GM23338 (cell line): ENCODE data around the gene ADIRF.

Experiments
- EZH2 ChIP-seq: fragments of 200-600 bp; sonication (generic); IDR thresholded peaks from one replicate; pipeline ENCODE4 v1.8.0; 2017; ENCODE audit warnings: antibody characterized with exemption, mild to moderate bottlenecking, low read depth; ENCODE audit not compliant: unreplicated experiment
- NANOG ChIP-seq: IDR thresholded peaks from 2 replicates; pipeline ENCODE4 v1.6.1; 2016; ENCODE audit warnings: antibody characterized with exemption, borderline replicate concordance
- POLR2AphosphoS5 ChIP-seq: IDR thresholded peaks from 2 replicates; pipeline ENCODE4 v1.6.1; 2016; ENCODE audit warnings: antibody characterized with exemption, low read depth
- TF ChIP-seq, protein P1 (sequence below), 2 experiments: fragments of 200-600 bp in 1 of 2; sonication (generic) in 1 of 2; conservative IDR thresholded peaks; 2 replicates each; pipeline versions ENCODE4 v1.5.1 to v1.6.1; 2016 to 2017; ENCODE audit warnings: antibody characterized with exemption in 2 of 2, low read depth in 2 of 2, mild to moderate bottlenecking in 2 of 2, moderate library complexity in 1 of 2
- TF ChIP-seq, protein P2 (sequence below): IDR thresholded peaks from one replicate; pipeline ENCODE4 v1.6.1; 2018; ENCODE audit warnings: antibody characterized with exemption; ENCODE audit not compliant: unreplicated experiment

DNA sequence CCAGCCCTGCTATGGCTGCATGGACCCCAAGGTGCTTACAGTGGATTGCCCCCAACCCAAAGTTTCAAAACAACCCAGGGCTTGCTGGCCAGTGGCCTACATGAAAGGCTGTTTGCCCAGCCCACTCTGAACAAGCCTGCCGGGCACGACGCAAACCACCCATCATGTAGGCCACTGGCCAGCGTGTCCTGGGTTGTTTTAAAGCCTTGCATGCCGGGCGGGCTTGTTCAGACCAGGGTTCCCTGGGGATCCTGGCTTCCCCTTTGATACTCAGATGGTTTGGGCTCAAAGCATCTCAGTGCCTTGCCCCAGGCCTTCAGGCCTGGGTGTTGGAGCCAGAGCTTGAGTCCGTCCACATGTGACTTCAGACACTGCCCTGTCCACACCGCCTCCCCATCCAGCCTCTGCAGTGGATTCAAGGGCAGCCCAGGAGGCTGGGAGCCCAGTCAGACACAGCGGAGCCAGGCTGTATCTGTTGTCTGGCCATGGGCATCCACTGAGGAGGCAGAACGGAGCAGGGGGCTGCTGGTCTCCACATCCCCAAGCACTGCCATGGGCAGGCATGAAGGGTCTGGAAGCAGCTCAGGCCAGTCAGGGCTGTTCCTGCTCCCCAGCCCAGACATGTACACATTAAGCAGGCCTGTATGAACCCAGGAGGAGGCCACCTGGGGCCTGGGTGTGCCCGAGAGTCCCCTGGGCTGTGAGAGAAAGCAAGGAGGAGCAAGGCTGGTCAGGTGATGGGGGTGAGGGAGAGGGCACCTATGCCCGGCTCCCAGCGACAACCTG, 4.0 kb upstream of the ADIRF start:
- TF ChIP-seq, protein P1, sequence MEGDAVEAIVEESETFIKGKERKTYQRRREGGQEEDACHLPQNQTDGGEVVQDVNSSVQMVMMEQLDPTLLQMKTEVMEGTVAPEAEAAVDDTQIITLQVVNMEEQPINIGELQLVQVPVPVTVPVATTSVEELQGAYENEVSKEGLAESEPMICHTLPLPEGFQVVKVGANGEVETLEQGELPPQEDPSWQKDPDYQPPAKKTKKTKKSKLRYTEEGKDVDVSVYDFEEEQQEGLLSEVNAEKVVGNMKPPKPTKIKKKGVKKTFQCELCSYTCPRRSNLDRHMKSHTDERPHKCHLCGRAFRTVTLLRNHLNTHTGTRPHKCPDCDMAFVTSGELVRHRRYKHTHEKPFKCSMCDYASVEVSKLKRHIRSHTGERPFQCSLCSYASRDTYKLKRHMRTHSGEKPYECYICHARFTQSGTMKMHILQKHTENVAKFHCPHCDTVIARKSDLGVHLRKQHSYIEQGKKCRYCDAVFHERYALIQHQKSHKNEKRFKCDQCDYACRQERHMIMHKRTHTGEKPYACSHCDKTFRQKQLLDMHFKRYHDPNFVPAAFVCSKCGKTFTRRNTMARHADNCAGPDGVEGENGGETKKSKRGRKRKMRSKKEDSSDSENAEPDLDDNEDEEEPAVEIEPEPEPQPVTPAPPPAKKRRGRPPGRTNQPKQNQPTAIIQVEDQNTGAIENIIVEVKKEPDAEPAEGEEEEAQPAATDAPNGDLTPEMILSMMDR (conservative IDR thresholded peaks at IDR 0.05; ENCODE audit: low read depth in 2 of 2), result no peak
- TF ChIP-seq POLR2AphosphoS5, result no peak
- no peak for TF ChIP-seq NANOG
- no peak for TF ChIP-seq EZH2
- TF ChIP-seq, protein P2, sequence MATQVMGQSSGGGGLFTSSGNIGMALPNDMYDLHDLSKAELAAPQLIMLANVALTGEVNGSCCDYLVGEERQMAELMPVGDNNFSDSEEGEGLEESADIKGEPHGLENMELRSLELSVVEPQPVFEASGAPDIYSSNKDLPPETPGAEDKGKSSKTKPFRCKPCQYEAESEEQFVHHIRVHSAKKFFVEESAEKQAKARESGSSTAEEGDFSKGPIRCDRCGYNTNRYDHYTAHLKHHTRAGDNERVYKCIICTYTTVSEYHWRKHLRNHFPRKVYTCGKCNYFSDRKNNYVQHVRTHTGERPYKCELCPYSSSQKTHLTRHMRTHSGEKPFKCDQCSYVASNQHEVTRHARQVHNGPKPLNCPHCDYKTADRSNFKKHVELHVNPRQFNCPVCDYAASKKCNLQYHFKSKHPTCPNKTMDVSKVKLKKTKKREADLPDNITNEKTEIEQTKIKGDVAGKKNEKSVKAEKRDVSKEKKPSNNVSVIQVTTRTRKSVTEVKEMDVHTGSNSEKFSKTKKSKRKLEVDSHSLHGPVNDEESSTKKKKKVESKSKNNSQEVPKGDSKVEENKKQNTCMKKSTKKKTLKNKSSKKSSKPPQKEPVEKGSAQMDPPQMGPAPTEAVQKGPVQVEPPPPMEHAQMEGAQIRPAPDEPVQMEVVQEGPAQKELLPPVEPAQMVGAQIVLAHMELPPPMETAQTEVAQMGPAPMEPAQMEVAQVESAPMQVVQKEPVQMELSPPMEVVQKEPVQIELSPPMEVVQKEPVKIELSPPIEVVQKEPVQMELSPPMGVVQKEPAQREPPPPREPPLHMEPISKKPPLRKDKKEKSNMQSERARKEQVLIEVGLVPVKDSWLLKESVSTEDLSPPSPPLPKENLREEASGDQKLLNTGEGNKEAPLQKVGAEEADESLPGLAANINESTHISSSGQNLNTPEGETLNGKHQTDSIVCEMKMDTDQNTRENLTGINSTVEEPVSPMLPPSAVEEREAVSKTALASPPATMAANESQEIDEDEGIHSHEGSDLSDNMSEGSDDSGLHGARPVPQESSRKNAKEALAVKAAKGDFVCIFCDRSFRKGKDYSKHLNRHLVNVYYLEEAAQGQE, result no peak
